ENCODE data around the gene NKAPD1. TPM values are rescaled to one million over a fixed set of nuclear protein-coding genes. Genes with fewer than 3 reads are reported as not detected.

Gene NKAPD1
- total and polyA plus RNA-seq, 9 of the 15 experiments (the other 6 are each of a cell fraction or from before 2014, with no cell fraction given) = 14.1 to 73.5 (median 29.3) TPM

DNA sequence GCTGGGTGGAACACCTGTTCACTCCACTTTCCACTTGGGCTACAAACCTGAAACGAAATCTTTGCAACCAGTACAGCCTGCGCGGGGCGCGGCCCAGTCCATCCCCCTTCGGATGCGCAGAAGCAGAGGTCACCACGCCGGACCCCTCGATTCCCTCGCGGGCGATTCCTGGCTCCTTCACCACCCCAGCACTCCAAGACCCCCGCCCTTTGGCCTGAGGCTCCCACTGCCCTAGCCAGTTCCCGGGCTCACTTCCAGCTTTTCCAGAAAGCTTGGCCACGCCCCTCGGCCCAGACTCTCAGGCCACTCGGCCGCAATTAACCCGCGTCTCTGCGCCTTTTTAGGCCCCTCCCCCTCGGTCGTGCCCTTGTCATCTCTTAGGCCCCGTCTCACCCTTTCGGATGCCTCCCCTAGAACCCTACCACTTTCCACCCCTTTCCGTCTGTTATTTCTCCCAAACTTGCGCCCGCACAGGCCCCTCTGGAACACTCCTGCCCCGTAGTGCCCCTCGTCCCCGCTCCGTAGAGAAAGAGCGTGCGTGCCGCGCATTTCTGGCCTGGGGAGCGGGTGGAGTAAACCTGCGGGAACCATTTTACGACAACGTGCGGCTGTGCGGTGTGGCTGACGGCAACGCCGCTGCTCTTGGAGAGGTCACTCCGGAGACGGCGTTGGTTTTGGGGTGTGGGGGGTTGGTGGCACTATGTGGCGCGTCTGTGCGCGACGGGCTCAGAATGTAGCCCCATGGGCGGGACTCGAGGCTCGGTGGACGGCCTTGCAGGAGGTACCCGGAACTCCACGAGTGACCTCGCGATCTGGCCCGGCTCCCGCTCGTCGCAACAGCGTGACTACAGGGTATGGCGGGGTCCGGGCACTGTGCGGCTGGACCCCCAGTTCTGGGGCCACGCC is 49.1 kb upstream of the NKAPD1 start, which contains the start of gene DLAT (continued):
- TF ChIP-seq ZNF507 (tag; conservative IDR thresholded peaks at IDR 0.05) (no peak), ZNF3 (CRISPR knock-in tag; IDR thresholded peaks at IDR 0.05) (no peak), ZEB2 (IDR thresholded peaks at IDR 0.05) (no peak), RCOR1 (IDR thresholded peaks at IDR 0.05; ENCODE audit: borderline replicate concordance in 1 of 2, low read depth in 2 of 2, low read length in 2 of 2) (0 out of 4 replicates have a peak, but pooled peaks of 1 of the 2 experiments have one; percentile 2), CCAR2 (IDR thresholded peaks at IDR 0.05; ENCODE audit: low read depth, low read length) (no peak), RFX5 (IDR thresholded peaks at IDR 0.05; ENCODE audit: low read depth, low read length) (no peak), PHF21A (IDR thresholded peaks at IDR 0.05; ENCODE audit: borderline replicate concordance, low read depth) (no peak), ZFP30 (CRISPR knock-in tag; IDR thresholded peaks at IDR 0.05; ENCODE audit: borderline replicate concordance) (no peak), POLR2AphosphoS5 (IDR thresholded peaks at IDR 0.05; ENCODE audit: control insufficient read depth, insufficient read depth, low read depth, low read length) (peak; percentile 75), ZNF76 (CRISPR knock-in tag; IDR thresholded peaks at IDR 0.05; ENCODE audit: borderline replicate concordance) (no peak), HDAC8 (tag; IDR thresholded peaks at IDR 0.05) (no peak), NUFIP1 (IDR thresholded peaks at IDR 0.05; ENCODE audit: partially characterized antibody) (no peak), PHF8 (IDR thresholded peaks at IDR 0.05; ENCODE audit: borderline replicate concordance, low read length) (peak; percentile 97), FOSL1 (tag; conservative IDR thresholded peaks at IDR 0.05) (0 out of 2 replicates have a peak, but pooled peaks have one; percentile 14), DIDO1 (tag; IDR thresholded peaks at IDR 0.05; ENCODE audit: low read depth) (peak; percentile 59; the same call in 1 of the 2 replicates), FOXK2 (conservative IDR thresholded peaks at IDR 0.05 in 1 of 2, IDR thresholded peaks at IDR 0.05 in 1 of 2; ENCODE audit: low read depth in 2 of 2) (peak; percentile 78 to 90; a peak in 3 of 4 replicates), ZNF282 (CRISPR knock-in tag; IDR thresholded peaks at IDR 0.05) (no peak), RFX7 (CRISPR knock-in tag; IDR thresholded peaks at IDR 0.05) (no peak)
- TF ChIP-seq, protein P1, sequence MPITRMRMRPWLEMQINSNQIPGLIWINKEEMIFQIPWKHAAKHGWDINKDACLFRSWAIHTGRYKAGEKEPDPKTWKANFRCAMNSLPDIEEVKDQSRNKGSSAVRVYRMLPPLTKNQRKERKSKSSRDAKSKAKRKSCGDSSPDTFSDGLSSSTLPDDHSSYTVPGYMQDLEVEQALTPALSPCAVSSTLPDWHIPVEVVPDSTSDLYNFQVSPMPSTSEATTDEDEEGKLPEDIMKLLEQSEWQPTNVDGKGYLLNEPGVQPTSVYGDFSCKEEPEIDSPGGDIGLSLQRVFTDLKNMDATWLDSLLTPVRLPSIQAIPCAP (CRISPR knock-in tag; IDR thresholded peaks at IDR 0.05; ENCODE audit: borderline replicate concordance) = no peak
- TF ChIP-seq, protein P2, sequence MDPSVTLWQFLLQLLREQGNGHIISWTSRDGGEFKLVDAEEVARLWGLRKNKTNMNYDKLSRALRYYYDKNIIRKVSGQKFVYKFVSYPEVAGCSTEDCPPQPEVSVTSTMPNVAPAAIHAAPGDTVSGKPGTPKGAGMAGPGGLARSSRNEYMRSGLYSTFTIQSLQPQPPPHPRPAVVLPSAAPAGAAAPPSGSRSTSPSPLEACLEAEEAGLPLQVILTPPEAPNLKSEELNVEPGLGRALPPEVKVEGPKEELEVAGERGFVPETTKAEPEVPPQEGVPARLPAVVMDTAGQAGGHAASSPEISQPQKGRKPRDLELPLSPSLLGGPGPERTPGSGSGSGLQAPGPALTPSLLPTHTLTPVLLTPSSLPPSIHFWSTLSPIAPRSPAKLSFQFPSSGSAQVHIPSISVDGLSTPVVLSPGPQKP (CRISPR knock-in tag; IDR thresholded peaks at IDR 0.05) = no peak
- TF ChIP-seq, protein P3, sequence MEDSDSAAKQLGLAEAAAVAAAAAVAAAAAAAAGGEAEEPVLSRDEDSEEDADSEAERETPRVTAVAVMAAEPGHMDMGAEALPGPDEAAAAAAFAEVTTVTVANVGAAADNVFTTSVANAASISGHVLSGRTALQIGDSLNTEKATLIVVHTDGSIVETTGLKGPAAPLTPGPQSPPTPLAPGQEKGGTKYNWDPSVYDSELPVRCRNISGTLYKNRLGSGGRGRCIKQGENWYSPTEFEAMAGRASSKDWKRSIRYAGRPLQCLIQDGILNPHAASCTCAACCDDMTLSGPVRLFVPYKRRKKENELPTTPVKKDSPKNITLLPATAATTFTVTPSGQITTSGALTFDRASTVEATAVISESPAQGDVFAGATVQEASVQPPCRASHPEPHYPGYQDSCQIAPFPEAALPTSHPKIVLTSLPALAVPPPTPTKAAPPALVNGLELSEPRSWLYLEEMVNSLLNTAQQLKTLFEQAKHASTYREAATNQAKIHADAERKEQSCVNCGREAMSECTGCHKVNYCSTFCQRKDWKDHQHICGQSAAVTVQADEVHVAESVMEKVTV (CRISPR knock-in tag; IDR thresholded peaks at IDR 0.05) = 0 out of 2 replicates have a peak, but pooled peaks have one; percentile 37
- TF ChIP-seq, protein P4, sequence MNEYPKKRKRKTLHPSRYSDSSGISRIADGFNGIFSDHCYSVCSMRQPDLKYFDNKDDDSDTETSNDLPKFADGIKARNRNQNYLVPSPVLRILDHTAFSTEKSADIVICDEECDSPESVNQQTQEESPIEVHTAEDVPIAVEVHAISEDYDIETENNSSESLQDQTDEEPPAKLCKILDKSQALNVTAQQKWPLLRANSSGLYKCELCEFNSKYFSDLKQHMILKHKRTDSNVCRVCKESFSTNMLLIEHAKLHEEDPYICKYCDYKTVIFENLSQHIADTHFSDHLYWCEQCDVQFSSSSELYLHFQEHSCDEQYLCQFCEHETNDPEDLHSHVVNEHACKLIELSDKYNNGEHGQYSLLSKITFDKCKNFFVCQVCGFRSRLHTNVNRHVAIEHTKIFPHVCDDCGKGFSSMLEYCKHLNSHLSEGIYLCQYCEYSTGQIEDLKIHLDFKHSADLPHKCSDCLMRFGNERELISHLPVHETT (CRISPR knock-in tag; conservative IDR thresholded peaks at IDR 0.05 in 1 of 2, IDR thresholded peaks at IDR 0.05 in 1 of 2) = peak in 1 of 2 experiments; percentile 51; a peak in 1 of 4 replicates
